Neural crest cell (in vitro differentiated cells): ENCODE measurements around the gene LXN. TPM values are rescaled to one million over a fixed set of nuclear protein-coding genes. Genes with fewer than 3 reads are reported as not detected.

Experiments used
- DNase-seq: peaks from one replicate; pipeline ENCODE4 v3.0.0; 2021; ENCODE audit warnings: low read depth, mixed read lengths, low spot score
- H3K27ac Mint-ChIP-seq: one replicate; pipeline ENCODE4 v1.8.0; 2021; ENCODE audit warnings: mild to moderate bottlenecking, mixed read lengths; ENCODE audit not compliant: unreplicated experiment
- H3K27me3 Mint-ChIP-seq: 2 replicates; pipeline ENCODE4 v1.8.0; 2021; ENCODE audit warnings: low read depth, mild to moderate bottlenecking, mixed read lengths
- H3K36me3 Mint-ChIP-seq: 2 replicates; pipeline ENCODE4 v1.8.0; 2021; ENCODE audit warnings: low read depth, mild to moderate bottlenecking, mixed read lengths
- H3K4me1 Mint-ChIP-seq: 2 replicates; pipeline ENCODE4 v1.8.0; 2021; ENCODE audit warnings: mixed read lengths
- H3K4me3 Mint-ChIP-seq: one replicate; pipeline ENCODE4 v1.8.0; 2021; ENCODE audit warnings: mild to moderate bottlenecking, mixed read lengths
- H3K9me3 Mint-ChIP-seq: 2 replicates; pipeline ENCODE4 v1.8.0; 2021; ENCODE audit warnings: mixed read lengths
- CTCF ChIP-seq: fragments of 200-600 bp; sonication (generic); conservative IDR thresholded peaks from 2 replicates; pipeline ENCODE4 v1.5.0; 2021; ENCODE audit warnings: antibody characterized with exemption, mild to moderate bottlenecking
- total RNA-seq: library from RNA; stranded (reverse); gene quantifications from 2 replicates; pipeline ENCODE4 v1.2.1, GENCODE V29; 2021

The LXN gene
- total RNA-seq, 1 donor from 2014 or later, result 8.0 TPM

GRCh38 chr3:158659454-158660237, 12.8 kb downstream of the LXN start:
- Mint-ChIP-seq H3K27ac (no peak overlapping the region), H3K9me3 (no peaks in the 10 kb centered on the region), H3K4me1 (no peaks in the 10 kb centered on the region), H3K36me3 (peaks cover 3% of the 10 kb centered on the region), H3K4me3 (no peak overlapping the region), H3K27me3 (no peaks in the 10 kb centered on the region)
- peak; percentile 72 for TF ChIP-seq CTCF
- DNase-seq, result peak; percentile 43

- Mint-ChIP-seq H3K36me3 (peaks cover 3% of the 10 kb centered on the region), H3K27ac (no peak overlapping the region), H3K27me3 (no peaks in the 10 kb centered on the region)
These were observed 13.6 kb downstream of the LXN start for GRCh38 chr3:158658889-158659288.

GRCh38 chr3:158652463-158652862, 20.0 kb downstream of the LXN start:
- Mint-ChIP-seq H3K4me1 (peaks cover 9% of the 10 kb centered on the region), H3K27me3 (no peaks in the 10 kb centered on the region), H3K36me3 (peaks cover 7% of the 10 kb centered on the region), H3K9me3 (no peaks in the 10 kb centered on the region), H3K27ac (no peak overlapping the region), H3K4me3 (no peak overlapping the region)
- TF ChIP-seq CTCF, result no peak
- no peak for DNase-seq

More at GRCh38 chr3:158658889-158659288, 13.6 kb downstream of the LXN start:
- no peak for DNase-seq
- no peak overlapping the region for H3K4me3 Mint-ChIP-seq
- H3K9me3 Mint-ChIP-seq, result no peaks in the 10 kb centered on the region
- no peak for TF ChIP-seq CTCF
- no peaks in the 10 kb centered on the region for H3K4me1 Mint-ChIP-seq

GRCh38 chr3:158651192-158651591, 21.3 kb downstream of the LXN start:
- Mint-ChIP-seq H3K27ac (no peak overlapping the region), H3K4me1 (peaks cover 12% of the 10 kb centered on the region), H3K27me3 (no peaks in the 10 kb centered on the region), H3K4me3 (no peak overlapping the region), H3K36me3 (peaks cover 7% of the 10 kb centered on the region), H3K9me3 (no peaks in the 10 kb centered on the region)
- DNase-seq, result no peak
- no peak for TF ChIP-seq CTCF

- H3K36me3 Mint-ChIP-seq, result peaks cover 4% of the 10 kb centered on the region
- DNase-seq, result no peak
- H3K27me3 Mint-ChIP-seq, result no peaks in the 10 kb centered on the region
- H3K4me3 Mint-ChIP-seq, result no peak overlapping the region
- H3K9me3 Mint-ChIP-seq, result no peaks in the 10 kb centered on the region
- H3K4me1 Mint-ChIP-seq, result peaks cover 24% of the 10 kb centered on the region
- no peak overlapping the region for H3K27ac Mint-ChIP-seq
- no peak for TF ChIP-seq CTCF
These were observed 22.7 kb downstream of the LXN start for GRCh38 chr3:158649791-158650190.
